ENCODE measurements around the gene HINT3. TPM values are rescaled to one million over a fixed set of nuclear protein-coding genes. Genes with fewer than 3 reads are reported as not detected.

Gene HINT3
- polyA plus RNA-seq, 1 donor from 2014 or later, result 72.2 TPM

DNA sequence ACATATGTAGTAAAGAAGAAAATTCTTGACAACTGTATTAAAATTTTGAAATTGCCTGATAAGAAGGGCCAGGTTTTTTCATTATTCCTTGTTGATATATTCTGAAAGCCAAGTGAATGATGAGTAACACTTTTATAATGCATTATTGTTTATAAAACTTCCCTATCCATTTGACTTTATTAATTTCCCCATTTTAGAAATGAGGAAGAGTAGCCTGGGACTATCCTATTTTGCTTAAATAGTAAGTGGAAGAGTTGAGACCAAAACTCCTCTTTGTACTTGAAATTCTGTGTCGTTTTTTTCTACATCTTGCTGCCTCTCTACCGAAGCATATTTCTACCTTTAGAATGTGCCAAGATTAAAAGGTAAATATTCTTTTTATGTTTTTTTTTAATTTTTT is 69.4 kb downstream of the HINT3 start:
- H4K20me1 ChIP-seq (ENCODE audit: insufficient read depth), result no peaks in the 10 kb centered on the region
- H3K4me2 ChIP-seq (ENCODE audit: low read length), result no peak overlapping the region
- H3K27me3 ChIP-seq (ENCODE audit: insufficient read depth, low read depth, low read length), result no peaks in the 10 kb centered on the region
- H3K79me2 ChIP-seq (replicated peaks; ENCODE audit: insufficient read depth, low read length), result no peaks in the 10 kb centered on the region
- H3K9me3 ChIP-seq (ENCODE audit: low read length), result no peaks in the 10 kb centered on the region
- H3K4me3 ChIP-seq (ENCODE audit: low read length), result no peak overlapping the region
- H3K9ac ChIP-seq (ENCODE audit: low read length), result no peak overlapping the region
- H2AFZ ChIP-seq (ENCODE audit: low read depth, low read length), result no peak overlapping the region
- TF ChIP-seq TAF1 (IDR thresholded peaks at IDR 0.05; ENCODE audit: low read depth), result no peak
- TF ChIP-seq SMC3 (conservative IDR thresholded peaks at IDR 0.05; ENCODE audit: poor library complexity), result no peak
- TF ChIP-seq, protein P1, sequence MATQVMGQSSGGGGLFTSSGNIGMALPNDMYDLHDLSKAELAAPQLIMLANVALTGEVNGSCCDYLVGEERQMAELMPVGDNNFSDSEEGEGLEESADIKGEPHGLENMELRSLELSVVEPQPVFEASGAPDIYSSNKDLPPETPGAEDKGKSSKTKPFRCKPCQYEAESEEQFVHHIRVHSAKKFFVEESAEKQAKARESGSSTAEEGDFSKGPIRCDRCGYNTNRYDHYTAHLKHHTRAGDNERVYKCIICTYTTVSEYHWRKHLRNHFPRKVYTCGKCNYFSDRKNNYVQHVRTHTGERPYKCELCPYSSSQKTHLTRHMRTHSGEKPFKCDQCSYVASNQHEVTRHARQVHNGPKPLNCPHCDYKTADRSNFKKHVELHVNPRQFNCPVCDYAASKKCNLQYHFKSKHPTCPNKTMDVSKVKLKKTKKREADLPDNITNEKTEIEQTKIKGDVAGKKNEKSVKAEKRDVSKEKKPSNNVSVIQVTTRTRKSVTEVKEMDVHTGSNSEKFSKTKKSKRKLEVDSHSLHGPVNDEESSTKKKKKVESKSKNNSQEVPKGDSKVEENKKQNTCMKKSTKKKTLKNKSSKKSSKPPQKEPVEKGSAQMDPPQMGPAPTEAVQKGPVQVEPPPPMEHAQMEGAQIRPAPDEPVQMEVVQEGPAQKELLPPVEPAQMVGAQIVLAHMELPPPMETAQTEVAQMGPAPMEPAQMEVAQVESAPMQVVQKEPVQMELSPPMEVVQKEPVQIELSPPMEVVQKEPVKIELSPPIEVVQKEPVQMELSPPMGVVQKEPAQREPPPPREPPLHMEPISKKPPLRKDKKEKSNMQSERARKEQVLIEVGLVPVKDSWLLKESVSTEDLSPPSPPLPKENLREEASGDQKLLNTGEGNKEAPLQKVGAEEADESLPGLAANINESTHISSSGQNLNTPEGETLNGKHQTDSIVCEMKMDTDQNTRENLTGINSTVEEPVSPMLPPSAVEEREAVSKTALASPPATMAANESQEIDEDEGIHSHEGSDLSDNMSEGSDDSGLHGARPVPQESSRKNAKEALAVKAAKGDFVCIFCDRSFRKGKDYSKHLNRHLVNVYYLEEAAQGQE (IDR thresholded peaks at IDR 0.05; ENCODE audit: borderline replicate concordance), result no peak
- TF ChIP-seq EP300 (conservative IDR thresholded peaks at IDR 0.05; ENCODE audit: poor library complexity, severe bottlenecking), result no peak
- TF ChIP-seq MXI1 (conservative IDR thresholded peaks at IDR 0.05; ENCODE audit: poor library complexity, severe bottlenecking), result no peak
- TF ChIP-seq, protein P2, sequence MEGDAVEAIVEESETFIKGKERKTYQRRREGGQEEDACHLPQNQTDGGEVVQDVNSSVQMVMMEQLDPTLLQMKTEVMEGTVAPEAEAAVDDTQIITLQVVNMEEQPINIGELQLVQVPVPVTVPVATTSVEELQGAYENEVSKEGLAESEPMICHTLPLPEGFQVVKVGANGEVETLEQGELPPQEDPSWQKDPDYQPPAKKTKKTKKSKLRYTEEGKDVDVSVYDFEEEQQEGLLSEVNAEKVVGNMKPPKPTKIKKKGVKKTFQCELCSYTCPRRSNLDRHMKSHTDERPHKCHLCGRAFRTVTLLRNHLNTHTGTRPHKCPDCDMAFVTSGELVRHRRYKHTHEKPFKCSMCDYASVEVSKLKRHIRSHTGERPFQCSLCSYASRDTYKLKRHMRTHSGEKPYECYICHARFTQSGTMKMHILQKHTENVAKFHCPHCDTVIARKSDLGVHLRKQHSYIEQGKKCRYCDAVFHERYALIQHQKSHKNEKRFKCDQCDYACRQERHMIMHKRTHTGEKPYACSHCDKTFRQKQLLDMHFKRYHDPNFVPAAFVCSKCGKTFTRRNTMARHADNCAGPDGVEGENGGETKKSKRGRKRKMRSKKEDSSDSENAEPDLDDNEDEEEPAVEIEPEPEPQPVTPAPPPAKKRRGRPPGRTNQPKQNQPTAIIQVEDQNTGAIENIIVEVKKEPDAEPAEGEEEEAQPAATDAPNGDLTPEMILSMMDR (IDR thresholded peaks at IDR 0.05; ENCODE audit: poor library complexity, severe bottlenecking), result no peak
- TF ChIP-seq RAD21 (conservative IDR thresholded peaks at IDR 0.05), result no peak
- TF ChIP-seq EZH2 (IDR thresholded peaks at IDR 0.05; ENCODE audit: borderline replicate concordance, insufficient read depth, low read length, poor library complexity, severe bottlenecking), result no peak
- TF ChIP-seq POLR2AphosphoS5 (IDR thresholded peaks at IDR 0.05), result no peak
- H3K9me2 ChIP-seq (ENCODE audit: insufficient read depth, low read length), result no peaks in the 10 kb centered on the region
- no peak overlapping the region for H3K27ac ChIP-seq (ENCODE audit: low read length)
- H3K36me3 ChIP-seq (ENCODE audit: insufficient read depth, low read length), result peaks cover 4% of the 10 kb centered on the region
- no peaks in the 10 kb centered on the region for H3F3A ChIP-seq (ENCODE audit: insufficient read depth, low read length, poor library complexity, severe bottlenecking)

DNA sequence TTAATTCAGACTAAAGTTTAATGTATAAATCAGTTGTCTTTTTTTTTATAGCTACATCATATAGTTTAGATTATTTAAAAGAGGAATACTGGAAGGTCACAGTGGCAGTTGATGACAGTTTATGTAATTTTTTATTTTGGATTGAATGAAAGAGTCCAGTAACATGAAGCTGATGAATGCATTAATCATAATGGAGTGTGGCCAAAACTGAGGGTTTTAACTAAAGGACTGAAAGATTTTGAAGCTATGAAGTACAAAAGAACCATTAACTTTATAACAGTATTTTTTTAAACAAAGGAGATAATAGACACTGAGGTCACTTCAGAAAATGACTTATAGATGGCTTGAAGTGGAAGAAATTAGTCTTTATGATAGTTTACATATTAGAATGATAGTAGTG is 71.0 kb downstream of the HINT3 start:
- Histone ChIP-seq H3F3A (ENCODE audit: insufficient read depth, low read length, poor library complexity, severe bottlenecking) (no peaks in the 10 kb centered on the region), H3K79me2 (replicated peaks; ENCODE audit: insufficient read depth, low read length) (no peaks in the 10 kb centered on the region), H3K36me3 (ENCODE audit: insufficient read depth, low read length) (peaks cover 4% of the 10 kb centered on the region), H3K27me3 (ENCODE audit: insufficient read depth, low read depth, low read length) (no peaks in the 10 kb centered on the region), H2AFZ (ENCODE audit: low read depth, low read length) (no peak overlapping the region), H3K4me2 (ENCODE audit: low read length) (no peak overlapping the region), H3K9me3 (ENCODE audit: low read length) (no peaks in the 10 kb centered on the region), H4K20me1 (ENCODE audit: insufficient read depth) (no peaks in the 10 kb centered on the region), H3K27ac (ENCODE audit: low read length) (no peak overlapping the region), H3K9me2 (ENCODE audit: insufficient read depth, low read length) (no peaks in the 10 kb centered on the region), H3K4me3 (ENCODE audit: low read length) (no peak overlapping the region), H3K9ac (ENCODE audit: low read length) (no peak overlapping the region)
- TF ChIP-seq POLR2AphosphoS5 (IDR thresholded peaks at IDR 0.05), result no peak
- TF ChIP-seq, protein P2 (IDR thresholded peaks at IDR 0.05; ENCODE audit: poor library complexity, severe bottlenecking), result no peak
- TF ChIP-seq RAD21 (conservative IDR thresholded peaks at IDR 0.05), result no peak
- TF ChIP-seq EP300 (conservative IDR thresholded peaks at IDR 0.05; ENCODE audit: poor library complexity, severe bottlenecking), result no peak
- no peak for TF ChIP-seq EZH2 (IDR thresholded peaks at IDR 0.05; ENCODE audit: borderline replicate concordance, insufficient read depth, low read length, poor library complexity, severe bottlenecking)
- TF ChIP-seq, protein P1 (IDR thresholded peaks at IDR 0.05; ENCODE audit: borderline replicate concordance), result no peak
- TF ChIP-seq SMC3 (conservative IDR thresholded peaks at IDR 0.05; ENCODE audit: poor library complexity), result no peak
- no peak for TF ChIP-seq TAF1 (IDR thresholded peaks at IDR 0.05; ENCODE audit: low read depth)
- no peak for TF ChIP-seq MXI1 (conservative IDR thresholded peaks at IDR 0.05; ENCODE audit: poor library complexity, severe bottlenecking)

Measured in neural cell (in vitro differentiated cells).